GM18502 (cell line): ENCODE data around the gene ZBTB12.
A peak's percentile ranks its signal among the peaks of the same experiment; 100 is the strongest.
"Not testable (repeated sequence)": the region's sequence is repeated elsewhere in the genome, so short reads cannot be mapped to it uniquely, and the experiment has no call there.

Experiments
- ATAC-seq: cut with Tn5 transposase; IDR thresholded peaks from one replicate; pipeline ENCODE4 v1.9.1; 2021; ENCODE audit warnings: mild to moderate bottlenecking; ENCODE audit not compliant: unreplicated experiment, poor library complexity

The ZBTB12 gene

DNA sequence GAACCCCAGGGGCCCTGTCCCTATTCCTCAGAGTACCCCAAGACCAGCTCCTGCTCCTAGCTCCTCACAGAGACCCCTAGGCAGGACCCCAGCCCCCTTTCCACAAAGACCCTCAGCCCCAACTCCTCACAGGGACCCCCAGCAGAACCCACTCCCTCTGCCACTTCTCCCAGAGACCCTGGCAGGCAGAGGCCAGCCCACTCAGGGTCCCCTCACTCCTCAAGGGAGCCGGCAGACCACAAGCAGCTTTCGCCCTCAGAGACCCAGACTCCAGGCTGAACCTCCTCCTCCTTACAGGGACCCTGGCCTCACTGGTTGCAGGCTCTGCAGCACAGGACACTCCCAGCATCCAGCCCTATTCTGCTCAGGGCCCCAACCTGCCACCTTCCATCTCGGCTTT lies 23.7 kb downstream of the ZBTB12 start:
- ATAC-seq: no peak

DNA sequence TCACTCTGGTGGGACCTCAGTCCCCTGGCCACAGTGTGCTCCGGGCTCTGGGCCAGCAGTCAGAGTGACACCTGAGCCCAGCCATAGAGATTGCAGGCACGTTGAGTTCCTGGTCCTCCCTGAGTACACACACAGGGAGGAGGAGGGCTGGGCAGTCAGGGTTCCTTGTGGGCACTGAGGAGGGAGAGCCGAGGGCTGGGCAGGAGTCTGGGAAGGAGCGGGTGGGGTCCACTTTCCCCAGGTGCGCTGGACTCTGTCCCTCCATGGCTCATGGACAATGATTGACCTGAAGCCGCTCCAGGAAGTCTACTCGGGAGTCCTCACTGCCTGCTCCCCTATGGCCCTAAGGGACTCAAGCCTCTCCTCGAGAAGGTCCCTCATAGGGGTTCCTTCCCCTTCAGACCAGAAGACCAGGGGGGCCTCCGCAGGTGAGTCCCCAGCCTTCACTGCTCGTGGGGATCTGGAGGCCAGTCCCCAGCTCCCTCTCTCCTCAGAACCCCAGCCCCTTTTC lies 24.2 kb downstream of the ZBTB12 start:
- no peak for ATAC-seq

DNA sequence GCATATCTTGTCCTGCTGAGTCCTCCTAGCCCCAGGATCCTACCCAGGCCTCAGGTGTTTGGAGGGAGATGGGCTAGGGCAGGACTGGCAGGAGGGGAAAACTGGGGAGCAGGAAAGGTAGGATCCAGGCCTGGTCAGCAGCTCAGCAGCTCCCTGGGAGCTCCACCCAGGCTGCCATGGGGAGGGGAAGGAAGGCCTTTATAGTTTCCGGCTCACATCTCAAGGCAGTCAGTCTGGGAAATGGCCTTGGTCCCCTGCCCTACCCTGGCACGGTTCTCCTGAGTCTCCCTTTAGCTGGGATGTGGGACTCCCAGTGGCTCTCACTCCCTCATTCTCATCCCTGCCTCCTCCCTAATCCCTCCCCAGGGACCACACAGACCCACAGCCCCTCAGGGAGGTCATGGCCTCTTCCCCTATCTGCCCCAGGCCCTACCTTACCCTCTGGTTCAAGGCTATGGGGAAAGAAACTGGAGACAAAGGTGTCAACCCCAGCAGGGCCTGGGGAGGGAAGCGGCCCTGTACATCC lies 24.7 kb downstream of the ZBTB12 start:
- ATAC-seq: no peak

DNA sequence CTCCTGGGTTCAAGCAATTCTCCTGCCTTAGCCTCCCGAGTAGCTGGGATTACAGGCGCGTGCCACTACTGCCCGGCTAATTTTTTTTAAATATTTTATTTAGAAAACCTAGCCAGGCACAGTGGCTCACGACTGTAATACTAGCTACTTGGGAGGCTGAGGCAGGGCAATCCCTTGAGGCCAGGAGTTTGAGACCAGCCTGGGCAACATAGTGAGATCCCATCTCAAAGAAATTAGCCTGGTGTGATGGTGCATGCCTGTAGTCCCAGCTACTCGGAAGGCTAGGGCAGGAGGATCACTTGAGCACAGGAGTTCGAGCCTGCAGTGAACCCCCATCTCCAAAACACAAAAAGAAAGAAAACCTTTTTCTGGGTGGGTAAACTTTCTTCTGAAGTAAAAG lies 25.5 kb downstream of the ZBTB12 start:
- no peak for ATAC-seq

DNA sequence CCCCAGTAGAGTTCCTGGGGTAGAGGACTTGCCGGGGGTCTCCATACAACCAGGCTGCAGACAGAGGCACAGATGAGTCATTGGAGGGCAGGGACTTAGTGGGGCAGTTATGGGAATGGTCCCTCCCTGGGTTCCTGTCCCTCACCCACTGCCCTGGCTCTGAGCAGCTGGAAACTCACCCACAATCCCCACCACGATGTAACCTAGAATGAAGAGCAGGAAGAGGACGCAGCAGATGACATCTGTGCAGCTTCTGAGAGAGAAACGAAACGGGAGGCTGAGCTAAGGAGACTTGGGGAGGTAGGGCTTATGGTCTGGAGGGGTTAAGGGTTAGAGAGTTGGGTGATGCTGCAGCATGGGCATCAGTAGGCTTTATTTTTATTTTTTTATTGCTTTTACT lies 26.0 kb downstream of the ZBTB12 start:
- no peak for ATAC-seq

DNA sequence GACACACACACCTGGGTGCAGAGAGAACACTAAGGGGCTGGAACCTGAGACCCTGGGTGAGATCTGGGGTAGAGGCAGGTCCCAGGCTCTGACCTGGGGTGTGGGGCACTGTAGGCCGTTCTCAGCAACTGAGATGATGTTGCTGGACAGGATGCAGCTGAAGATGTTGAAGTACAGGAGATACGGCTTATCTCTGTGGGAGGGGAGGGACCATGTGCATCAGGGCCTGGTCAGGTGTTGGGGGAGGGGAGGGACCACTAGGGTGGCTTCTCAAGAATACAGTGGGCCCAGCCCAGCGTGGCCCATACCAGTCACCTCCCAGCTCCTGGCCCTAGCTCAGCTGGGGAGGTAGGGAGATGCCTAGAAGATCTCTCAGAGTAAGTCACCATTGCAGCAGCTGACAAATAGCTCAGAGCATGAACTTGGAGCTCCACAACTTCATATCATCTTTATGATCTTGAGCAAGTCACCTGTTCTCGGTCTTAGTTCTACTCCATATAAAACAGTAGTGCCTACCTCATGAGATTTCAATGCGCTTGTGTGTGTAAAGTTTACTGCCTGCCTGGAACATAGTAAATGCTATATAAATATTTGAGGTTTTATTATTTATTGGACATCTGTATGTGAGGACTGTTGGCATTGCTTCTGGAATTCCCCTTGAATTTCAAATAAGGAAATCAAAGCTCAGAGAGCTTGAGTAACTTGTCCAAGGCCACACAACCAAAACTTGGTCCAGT lies 26.9 kb downstream of the ZBTB12 start:
- ATAC-seq: no peak

DNA sequence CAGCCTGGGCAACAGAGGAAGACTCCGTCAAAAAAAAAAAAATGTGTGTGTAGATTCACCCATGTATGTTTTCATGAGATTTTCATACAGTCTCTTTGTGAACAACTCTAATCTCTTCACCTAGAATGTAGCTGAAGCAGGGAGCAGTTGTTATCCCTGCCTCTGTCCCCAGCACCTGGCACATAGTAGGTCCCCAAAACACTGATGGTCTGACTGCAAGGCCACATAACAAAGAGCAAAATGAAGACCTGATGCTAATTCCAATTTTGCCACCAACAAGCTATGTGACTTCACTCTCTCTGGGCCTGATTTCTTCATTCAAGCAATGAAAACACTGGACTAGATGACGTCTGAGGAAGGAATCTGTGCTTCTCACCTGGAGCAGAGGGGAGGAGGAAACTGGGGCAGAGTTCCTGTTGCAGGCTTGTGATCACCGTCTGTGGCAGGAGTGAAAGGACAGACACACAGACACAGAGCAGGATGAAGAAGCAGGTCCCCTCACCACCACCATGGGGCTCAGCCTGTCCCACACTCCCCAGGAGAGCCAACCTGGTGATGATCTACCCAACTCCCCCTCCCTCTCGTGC lies 27.7 kb downstream of the ZBTB12 start:
- ATAC-seq: no peak

DNA sequence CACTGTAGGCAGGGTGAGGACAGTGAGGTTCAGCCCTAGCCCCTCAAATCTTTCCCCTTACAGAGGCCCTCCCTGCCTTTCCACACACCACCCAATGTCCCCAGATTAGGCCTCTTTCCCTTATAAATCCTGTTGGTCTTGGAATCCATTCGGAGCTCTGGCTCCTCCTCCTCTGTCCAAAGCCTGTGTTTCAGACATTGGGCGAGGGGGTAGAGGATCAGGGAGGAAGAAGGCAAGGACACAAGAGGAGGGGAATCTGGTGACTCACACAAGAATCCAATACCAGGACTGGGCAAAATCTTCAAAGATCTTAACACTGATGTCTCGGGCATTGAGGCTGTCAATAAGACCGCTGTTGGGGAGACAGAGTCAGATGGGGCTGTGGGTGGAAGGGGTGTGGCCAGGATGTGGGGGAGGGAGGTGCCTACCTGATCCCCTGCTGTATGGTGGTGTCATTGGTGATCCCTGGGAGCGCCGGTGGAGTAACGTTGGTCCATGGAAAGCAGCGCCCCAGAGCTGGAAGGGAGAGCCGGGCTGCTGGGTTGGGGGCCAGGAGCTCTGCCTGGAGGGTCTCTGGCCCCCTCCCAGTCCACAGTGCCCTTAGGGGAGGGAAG lies 30.7 kb downstream of the ZBTB12 start:
- no peak for ATAC-seq

DNA sequence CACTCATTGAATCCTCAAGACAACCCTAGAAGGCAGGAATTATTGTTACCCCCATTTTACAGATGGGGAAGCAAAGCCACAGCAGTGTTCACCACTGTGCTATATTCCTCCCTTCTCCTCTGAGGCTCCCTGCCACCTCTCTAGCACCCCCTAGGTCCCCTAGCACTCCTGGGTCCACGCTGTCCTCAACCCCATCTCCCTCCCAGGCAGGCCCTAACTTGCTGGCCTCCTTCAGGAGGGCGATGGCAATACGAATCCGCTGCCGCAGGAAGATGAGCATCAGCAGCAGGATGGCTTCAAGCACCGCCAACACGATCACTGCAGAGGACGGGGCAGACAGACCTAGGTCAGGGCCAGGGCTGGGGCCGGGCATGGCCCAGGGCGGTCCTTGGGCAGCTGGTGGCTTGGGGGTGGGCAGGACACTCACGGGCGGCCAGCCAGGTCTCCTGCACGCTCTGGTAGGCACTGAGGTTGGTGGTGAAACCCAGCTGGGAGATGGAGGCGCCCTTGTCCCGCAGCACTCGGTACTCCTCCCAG lies 31.4 kb downstream of the ZBTB12 start:
- no peak for ATAC-seq

DNA sequence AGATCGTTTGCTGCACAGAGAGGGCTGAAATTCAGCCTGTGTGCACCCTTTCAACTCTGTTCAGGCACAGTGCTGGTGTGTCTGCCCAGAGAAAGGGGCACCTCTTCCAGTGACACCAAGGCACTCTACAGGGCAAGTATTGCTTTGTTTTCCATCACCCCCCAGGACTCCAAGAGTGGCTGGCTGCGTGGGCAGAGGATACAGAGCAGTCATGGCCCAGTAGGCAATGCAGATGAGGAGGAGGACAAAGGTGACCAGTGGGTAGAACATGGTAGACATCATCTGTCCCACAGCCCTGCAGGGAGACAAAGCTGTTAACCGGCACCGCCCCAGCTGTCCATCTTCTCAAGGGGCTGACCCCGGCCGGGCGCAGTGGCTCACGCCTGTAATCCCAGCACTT lies 32.5 kb downstream of the ZBTB12 start:
- no peak for ATAC-seq

DNA sequence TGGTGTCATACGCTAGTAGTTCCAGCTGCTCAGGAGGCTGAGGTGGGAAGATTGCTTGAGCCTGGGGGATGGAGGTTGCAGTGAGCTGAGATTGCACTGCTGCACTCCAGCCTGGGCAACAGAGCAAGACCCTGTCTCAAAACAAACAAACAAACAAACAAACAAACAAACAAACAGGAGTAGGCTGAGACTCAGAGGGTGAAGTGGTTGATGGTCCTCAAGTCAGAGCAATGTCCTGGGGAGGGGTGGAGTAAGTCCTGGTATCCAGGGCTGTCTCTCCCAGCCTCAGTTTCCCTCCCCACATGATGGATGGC lies 33.3 kb downstream of the ZBTB12 start:
- ATAC-seq: not testable (repeated sequence)

DNA sequence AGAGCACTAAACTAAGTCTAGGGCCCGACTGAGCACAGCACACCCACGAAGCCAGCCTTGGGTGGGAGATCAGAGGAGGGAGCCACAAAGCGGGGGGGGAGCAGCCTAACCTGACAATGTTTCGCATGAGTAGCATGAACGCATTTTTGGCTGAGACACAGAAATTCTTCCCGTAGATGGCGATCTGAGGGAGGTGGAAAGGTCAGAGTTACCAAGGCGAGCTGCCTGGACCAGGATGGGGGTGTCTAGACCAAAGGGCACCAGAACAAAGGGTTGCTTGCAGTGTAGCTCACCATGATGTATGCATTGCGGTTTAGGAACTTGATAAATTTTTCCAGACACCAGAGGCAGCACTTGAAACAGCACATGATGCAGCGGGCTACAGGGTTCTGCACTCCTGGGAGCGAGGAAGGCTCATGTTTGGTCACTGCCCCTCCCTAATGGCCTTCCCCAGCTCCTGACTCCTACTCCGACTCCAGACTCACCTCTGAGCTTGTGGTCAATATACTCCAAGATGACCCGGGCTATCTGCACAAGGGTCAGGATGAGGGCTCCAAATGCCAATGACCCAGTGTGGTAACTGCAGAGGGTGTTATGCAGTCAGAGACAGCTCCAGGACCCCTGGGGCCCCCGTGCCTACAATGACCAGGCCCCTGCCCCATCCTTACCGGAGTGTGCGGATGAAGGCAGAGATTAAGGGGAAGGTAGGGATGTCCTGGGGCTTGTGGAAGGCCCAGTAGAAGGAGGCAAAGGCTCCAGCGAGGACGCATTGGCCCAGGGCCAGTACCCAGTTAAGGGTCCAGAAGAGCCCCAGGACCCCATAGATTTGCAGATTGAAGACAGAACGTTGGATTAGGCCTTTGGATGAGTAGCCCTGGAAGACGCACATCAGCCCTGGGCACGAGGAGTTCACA lies 36.4 kb downstream of the ZBTB12 start:
- no peak for ATAC-seq

DNA sequence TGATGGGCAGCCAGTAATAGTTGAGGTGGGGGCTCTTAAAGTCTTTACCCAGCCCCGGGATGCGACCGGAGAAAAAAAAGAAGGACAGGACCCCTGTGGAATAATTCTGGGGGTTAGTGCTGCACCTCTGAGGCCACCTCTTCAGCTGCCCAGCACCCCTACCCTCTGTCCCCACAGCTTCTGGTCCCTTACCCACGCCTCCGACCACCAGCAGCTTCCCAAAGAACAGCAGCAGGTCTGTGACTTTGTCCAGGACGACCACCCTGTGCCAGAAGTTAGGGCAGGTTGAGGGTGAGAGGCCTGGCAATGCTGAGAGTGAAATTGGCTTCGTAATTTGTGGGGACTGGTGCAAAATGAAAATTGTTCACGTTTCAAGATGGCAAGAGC lies 37.1 kb downstream of the ZBTB12 start:
- ATAC-seq: no peak

DNA sequence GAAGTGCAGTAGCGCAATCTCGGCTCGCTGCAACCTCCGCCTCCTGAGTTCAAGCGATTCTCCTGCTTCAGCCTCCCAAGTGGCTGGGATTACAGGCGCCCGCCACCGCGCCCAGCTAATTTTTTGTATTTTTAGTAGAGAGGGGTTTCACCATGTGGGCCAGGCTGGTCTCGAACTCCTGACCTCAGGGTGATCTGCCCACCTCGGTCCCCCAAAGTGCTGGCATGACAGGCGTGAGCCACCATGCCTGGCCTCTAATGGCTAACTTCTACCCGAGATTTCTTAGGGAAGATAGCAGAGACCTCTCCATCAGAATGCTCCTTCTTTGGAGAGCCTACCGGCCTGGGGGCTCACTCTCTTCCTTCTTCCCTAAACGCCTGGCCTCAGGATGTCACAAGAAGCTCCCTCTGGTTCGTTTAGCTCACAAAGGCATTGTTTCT lies 37.7 kb downstream of the ZBTB12 start:
- not testable (repeated sequence) for ATAC-seq

DNA sequence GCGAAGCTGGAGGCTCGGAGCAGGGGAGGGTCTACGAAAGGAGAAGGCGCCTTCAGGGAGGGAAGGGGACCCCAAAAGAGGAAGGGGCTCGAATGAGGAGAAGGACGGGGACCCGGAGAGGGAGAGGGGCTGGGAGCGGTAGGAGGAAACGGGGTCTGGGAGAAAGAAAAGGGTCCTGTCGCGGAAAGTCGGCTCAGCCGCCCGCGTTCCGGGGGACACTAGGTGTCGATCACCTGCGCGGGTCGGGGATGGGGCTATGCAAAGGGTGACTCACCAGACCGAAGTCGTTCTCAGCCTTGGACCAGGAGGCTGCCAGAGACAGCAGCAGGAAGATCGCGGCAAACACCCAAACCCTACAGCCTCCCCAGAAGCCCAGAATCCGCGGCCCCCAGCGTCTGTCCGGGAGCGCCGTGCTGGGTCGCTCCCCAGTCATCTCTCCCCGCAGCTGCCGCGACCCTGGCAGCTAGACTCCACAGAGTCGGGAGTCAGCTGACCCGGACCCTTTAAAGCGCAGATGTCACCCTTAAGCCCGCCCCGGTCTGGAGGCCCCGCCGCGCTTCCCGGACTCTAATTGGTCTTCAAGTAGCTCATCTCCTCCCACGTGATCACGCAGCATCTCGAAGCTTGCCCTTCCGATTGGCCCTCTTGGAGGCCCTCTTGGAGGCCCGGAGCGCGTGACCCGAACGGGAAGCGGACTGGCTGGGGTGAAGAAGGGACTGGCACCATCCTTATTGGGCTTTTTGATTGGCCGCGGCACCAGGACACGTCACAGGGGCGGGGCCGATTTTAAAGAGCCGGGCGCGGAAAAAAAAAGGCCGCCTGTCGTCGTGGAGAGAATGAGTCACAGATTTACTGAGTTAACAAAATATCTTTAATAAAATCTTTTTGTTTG lies 39.3 kb downstream of the ZBTB12 start, which contains the start of gene NEU1:
TSS of gene NEU1 (minus strand) at position 478 of the 892 bp plus-strand sequence. CDS start at position 433, 45 bp downstream.
- ATAC-seq: peak; percentile 92

DNA sequence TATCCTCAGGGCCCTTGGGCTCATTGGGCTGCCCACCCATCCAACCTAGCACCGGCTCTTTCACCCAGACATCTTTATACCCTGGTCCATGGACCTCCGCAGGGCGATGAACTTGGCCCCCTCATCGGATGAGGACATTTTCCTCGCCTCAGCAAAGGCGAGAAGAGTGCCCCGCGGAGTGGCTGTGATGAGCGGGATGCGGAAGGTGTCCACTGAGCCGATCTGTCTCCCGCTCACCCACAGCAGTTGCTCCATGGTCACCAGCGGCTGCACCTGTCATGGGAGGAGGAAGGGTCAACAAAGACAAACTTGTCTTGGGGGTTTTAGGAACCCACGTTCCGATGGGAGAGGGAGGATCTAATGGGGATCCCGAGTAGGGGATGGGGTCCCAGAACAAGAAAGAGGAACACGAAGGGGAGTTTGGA lies 40.0 kb downstream of the ZBTB12 start:
- ATAC-seq: no peak

DNA sequence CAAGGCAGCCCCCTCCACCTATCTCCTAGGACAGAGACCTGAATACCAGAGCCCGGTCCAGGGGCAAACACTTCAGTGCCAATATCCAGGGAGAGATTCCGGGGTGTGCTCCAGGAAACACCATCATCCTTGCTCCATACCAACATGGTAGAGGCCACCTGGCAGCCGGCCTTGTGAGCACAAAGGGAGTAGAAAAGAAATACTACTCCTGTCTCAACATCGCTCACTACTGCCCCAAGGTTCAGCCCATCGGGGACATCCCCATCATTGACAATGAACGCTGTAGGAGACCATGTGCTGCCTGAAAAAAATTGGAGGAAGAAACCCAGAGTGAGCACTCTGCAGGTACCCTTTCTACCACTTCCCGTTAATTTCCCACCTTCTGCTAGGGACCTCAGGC lies 40.7 kb downstream of the ZBTB12 start:
- ATAC-seq: no peak

DNA sequence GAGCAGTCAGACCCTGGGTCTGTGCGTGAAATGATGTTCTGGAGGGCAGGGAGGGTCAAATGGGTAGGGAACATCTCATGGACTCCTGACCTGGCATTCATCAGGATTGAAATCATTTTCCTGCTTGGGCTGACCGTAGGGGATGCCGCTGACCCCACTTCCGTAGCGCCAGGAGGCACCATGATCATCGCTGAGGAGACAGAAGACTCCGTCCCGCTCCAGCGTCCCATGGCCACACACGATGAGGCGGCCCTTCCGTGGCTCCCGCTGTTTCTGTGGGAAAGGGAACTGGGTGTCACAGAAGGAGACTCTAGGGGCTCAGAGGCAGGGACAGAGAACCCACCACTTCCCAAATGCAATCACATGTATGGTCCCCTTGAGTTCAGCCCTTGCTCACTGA lies 41.5 kb downstream of the ZBTB12 start:
- ATAC-seq: no peak

DNA sequence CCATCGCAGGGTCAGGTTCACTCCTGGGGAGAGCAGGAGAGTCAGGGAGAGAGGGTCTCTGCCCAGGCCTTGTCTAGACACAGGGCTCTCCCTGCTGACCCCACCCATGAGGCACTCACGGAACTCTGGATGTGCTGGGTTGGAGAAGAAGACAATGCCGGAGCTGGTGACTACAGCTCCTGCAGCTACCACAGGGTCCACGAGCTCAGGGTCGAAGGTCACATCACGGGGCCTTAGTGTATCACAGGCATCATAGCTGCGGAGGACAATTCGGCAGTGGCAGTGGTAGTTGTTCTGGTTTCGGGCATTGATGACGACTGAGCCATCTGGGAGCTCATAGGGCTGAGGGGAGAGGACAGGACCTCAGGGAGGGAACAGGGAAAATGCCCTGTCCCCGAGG lies 42.0 kb downstream of the ZBTB12 start:
- ATAC-seq: no peak
